Peyer's patch (tissue), 4 donors: ENCODE results near the gene HDAC1. TPM values are rescaled to one million over a fixed set of nuclear protein-coding genes. Genes with fewer than 3 reads are reported as not detected.

Experiments used
- DNase-seq, 3 donors: peaks; one replicate each; pipeline ENCODE4 v3.0.0-alpha.2; 2017 to 2019
- H3K27ac ChIP-seq, 4 donors: fragments of 200-600 bp; sonication (generic); one replicate each; pipeline ENCODE4 v1.5.1; 2016 to 2019
- H3K27me3 ChIP-seq, 2 donors: fragments of 200-600 bp; sonication (generic); one replicate each; pipeline ENCODE4 v1.5.1; 2019
- H3K36me3 ChIP-seq, 3 donors: fragments of 200-600 bp; sonication (generic); one replicate each; pipeline ENCODE4 v1.5.1; 2016 to 2019
- H3K4me1 ChIP-seq, 4 donors: fragments of 200-600 bp; sonication (generic); one replicate each; pipeline ENCODE4 v1.5.1; 2016 to 2019
- H3K4me3 ChIP-seq, 4 donors: fragments of 200-600 bp; sonication (generic); 1 replicate in 3 of 4; 2 replicates in 1 of 4; pipeline ENCODE4 v1.5.1; 2016 to 2019; ENCODE audit warnings: mild to moderate bottlenecking in 1 of 4
- H3K9me3 ChIP-seq, 4 donors: fragments of 200-600 bp; sonication (generic); one replicate each; pipeline ENCODE4 v1.5.1; 2016 to 2019; ENCODE audit warnings: mild to moderate bottlenecking in 1 of 4
- POLR2A ChIP-seq, 2 donors: fragments of 450-650 bp; IDR thresholded peaks; one replicate each; pipeline ENCODE4 v1.5.1; 2017; ENCODE audit warnings: antibody characterized with exemption in 2 of 2, mild to moderate bottlenecking in 2 of 2, moderate library complexity in 2 of 2
- total RNA-seq, 4 donors: library from RNA; depleted of rRNA; stranded (reverse); fragments of >200 nt; gene quantifications; one replicate each; pipeline ENCODE4 v1.1.0, GENCODE V29; 2016
- TF ChIP-seq, protein P1 (sequence below), 6 experiments: fragments of 450-650 bp in 4 of 6; fragments of 200-600 bp in 2 of 6; sonication (generic) in 1 of 6; IDR thresholded peaks; one replicate each; pipeline ENCODE4 v1.5.1; 2017 to 2019; ENCODE audit warnings: antibody characterized with exemption in 6 of 6, mild to moderate bottlenecking in 3 of 6, moderate library complexity in 1 of 6

Gene HDAC1
- total RNA-seq, 4 donors from 2014 or later = 93.0 to 147 (median 122) TPM

DNA sequence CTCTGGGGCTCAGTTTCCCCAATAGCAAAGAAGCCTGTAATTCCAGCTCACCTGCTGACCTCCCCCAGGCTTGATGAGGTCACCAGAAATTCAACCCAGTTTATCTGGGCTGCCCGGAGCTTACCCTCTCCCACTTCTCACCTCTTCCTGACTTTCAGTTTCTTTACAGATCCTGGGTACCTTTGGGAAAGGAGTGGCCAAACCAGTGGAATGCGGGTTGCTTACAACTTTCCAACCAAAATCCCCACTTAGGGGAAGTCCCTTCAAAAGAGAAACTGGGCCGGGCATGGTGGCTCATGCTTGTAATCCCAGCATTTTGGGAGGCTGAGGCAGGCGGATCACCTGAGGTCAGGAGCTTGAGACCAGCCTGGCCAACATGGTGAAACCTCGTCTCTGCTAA, 50.1 kb downstream of the HDAC1 start:
- no peaks in the 10 kb centered on the region for H3K27me3 ChIP-seq
- H3K4me1 ChIP-seq = peaks cover 0 to 23% (median 13%) of the 10 kb centered on the region in 4 donors
- TF ChIP-seq POLR2A (IDR thresholded peaks at IDR 0.05) = no peak
- TF ChIP-seq, protein P1, sequence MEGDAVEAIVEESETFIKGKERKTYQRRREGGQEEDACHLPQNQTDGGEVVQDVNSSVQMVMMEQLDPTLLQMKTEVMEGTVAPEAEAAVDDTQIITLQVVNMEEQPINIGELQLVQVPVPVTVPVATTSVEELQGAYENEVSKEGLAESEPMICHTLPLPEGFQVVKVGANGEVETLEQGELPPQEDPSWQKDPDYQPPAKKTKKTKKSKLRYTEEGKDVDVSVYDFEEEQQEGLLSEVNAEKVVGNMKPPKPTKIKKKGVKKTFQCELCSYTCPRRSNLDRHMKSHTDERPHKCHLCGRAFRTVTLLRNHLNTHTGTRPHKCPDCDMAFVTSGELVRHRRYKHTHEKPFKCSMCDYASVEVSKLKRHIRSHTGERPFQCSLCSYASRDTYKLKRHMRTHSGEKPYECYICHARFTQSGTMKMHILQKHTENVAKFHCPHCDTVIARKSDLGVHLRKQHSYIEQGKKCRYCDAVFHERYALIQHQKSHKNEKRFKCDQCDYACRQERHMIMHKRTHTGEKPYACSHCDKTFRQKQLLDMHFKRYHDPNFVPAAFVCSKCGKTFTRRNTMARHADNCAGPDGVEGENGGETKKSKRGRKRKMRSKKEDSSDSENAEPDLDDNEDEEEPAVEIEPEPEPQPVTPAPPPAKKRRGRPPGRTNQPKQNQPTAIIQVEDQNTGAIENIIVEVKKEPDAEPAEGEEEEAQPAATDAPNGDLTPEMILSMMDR (IDR thresholded peaks at IDR 0.05) = no peak
- no peak for DNase-seq
- H3K9me3 ChIP-seq = no peaks in the 10 kb centered on the region
- no peak overlapping the region for H3K4me3 ChIP-seq
- no peaks in the 10 kb centered on the region for H3K36me3 ChIP-seq
- H3K27ac ChIP-seq = no peak overlapping the region

DNA sequence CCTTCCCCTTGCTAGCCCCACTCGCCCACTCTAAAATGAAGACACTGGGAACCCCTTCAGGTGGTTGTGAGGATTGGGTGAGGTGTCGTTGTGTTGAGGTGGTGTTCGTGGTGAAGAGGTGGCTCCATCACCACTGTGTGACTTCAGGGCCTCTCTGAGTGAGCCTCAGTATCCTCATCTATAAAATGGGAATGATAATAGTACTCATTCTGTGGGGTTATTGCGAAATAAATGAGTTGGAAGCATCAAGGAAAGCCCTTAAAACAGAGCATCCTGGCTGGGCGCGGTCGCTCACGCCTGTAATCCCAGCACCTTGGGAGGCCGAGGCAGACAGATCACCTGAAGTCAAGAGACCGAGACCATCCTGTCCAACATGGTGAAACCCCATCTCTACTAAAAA, 50.8 kb downstream of the HDAC1 start:
- Histone ChIP-seq H3K27ac (no peak overlapping the region), H3K4me1 (peaks cover 0 to 15% (median 7%) of the 10 kb centered on the region in 4 donors)
- TF ChIP-seq POLR2A (IDR thresholded peaks at IDR 0.05) = no peak
- TF ChIP-seq, protein P1 (IDR thresholded peaks at IDR 0.05) = no peak

DNA sequence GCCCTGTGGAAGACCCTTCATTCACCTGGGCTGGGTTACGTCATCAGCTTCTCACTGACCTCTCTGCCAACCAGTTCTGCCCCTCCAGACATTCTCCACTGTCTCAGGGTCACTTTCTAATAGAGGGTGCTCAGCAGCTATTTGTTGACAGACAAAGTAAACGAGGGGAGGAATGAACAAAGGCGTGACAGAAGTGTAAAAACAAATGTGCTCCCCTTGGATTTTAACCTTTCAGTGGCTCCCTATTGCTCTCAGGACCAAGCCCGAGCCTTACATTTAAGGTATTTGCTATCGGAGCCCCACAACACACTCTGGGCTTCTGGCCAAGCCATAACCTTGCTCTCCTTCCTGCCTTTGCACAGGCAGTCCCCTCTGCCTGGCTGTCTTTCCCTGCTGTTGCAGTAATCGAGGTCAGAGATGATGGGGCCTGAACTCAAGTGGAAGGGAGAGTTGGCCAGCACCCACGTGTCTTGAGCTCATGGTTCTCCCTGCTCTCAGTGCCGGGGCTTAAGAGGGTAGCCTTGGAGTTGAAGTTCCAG, 53.5 kb downstream of the HDAC1 start:
- H3K27ac ChIP-seq = no peak overlapping the region
- no peaks in the 10 kb centered on the region for H3K36me3 ChIP-seq
- H3K4me1 ChIP-seq = no peaks in the 10 kb centered on the region
- H3K9me3 ChIP-seq = no peaks in the 10 kb centered on the region
- peak in 1 of 3 donors; percentile 66 for DNase-seq
- no peak overlapping the region for H3K4me3 ChIP-seq
- TF ChIP-seq, protein P1 (IDR thresholded peaks at IDR 0.05) = no peak
- no peak for TF ChIP-seq POLR2A (IDR thresholded peaks at IDR 0.05)
- H3K27me3 ChIP-seq = no peaks in the 10 kb centered on the region

More for the DNA sequence above, 50.8 kb downstream of the HDAC1 start:
- Histone ChIP-seq H3K9me3 (no peaks in the 10 kb centered on the region), H3K36me3 (no peaks in the 10 kb centered on the region), H3K27me3 (no peaks in the 10 kb centered on the region), H3K4me3 (no peak overlapping the region)
- DNase-seq = no peak

DNA sequence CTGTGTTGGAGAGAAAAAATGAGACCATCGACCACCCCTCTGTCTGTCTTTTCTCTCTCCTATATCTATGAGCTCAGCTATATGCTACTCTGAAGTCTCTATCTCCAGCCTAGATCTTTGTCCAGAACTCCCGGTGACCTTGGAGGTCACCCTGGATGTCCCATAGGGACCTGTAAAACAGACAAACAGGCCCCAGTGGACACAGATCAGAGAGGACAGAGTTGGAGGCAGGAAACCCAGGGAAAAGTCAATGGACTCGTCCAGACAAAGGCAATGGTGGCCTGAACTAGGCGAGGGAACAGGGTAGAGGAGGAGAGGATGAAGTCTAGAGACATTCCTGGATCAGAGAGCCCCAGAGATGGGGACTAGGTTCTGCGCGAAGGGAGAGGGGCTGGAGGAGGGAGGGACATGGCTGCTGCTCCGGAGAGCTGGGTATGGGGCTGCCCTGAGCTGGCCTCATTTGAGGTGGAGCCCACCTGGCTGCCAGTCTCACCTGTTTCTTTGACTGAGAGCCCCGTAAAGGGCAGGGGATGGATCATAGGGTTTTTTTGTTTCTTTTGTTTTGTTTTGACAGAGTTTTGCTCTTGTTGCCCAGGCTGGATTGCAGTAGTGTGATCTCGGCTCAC, 54.8 kb downstream of the HDAC1 start:
- no peaks in the 10 kb centered on the region for H3K36me3 ChIP-seq
- DNase-seq = no peak
- H3K4me1 ChIP-seq = no peaks in the 10 kb centered on the region
- H3K4me3 ChIP-seq = no peak overlapping the region
- no peaks in the 10 kb centered on the region for H3K27me3 ChIP-seq
- TF ChIP-seq, protein P1 (IDR thresholded peaks at IDR 0.05) = no peak
- TF ChIP-seq POLR2A (IDR thresholded peaks at IDR 0.05) = no peak
- H3K27ac ChIP-seq = no peak overlapping the region
- no peaks in the 10 kb centered on the region for H3K9me3 ChIP-seq

DNA sequence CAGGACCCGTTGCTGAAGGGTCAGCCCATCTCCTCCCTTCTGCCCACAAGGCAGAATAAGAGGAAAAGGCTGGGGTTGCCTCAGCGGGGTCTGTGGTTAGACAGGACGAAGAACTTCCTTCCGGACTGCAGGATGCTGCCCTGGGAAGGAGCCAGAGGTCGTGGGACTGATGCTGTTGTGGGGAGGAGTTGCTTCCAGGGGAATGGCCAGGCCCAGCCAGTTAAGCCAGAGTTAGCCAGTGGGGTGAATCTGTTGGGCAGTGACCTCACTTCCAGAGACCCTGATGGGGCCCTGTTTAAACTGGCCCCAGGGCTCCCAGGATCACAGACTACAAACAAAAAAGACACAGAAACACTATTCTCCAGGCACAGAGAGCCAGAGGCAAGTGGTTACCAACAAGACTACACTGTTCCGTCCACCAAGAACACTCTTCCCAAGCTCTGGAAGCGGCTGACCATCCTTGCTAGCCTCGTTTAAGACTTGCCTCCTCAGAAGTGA, 57.4 kb downstream of the HDAC1 start:
- TF ChIP-seq, protein P1 (IDR thresholded peaks at IDR 0.05) = no peak
- TF ChIP-seq POLR2A (IDR thresholded peaks at IDR 0.05) = no peak
- DNase-seq = no peak
- Histone ChIP-seq H3K4me1 (peaks cover 0 to 22% (median 0%) of the 10 kb centered on the region in 4 donors), H3K36me3 (no peaks in the 10 kb centered on the region), H3K9me3 (no peaks in the 10 kb centered on the region), H3K27me3 (no peaks in the 10 kb centered on the region), H3K4me3 (no peak overlapping the region), H3K27ac (peak overlapping the region in 1 of 4 donors; percentile 32)
